ENCODE data around the gene LHFPL6.
"Not testable (repeated sequence)": the region's sequence is repeated elsewhere in the genome, so short reads cannot be mapped to it uniquely, and the experiment has no call there.

The LHFPL6 gene

DNA sequence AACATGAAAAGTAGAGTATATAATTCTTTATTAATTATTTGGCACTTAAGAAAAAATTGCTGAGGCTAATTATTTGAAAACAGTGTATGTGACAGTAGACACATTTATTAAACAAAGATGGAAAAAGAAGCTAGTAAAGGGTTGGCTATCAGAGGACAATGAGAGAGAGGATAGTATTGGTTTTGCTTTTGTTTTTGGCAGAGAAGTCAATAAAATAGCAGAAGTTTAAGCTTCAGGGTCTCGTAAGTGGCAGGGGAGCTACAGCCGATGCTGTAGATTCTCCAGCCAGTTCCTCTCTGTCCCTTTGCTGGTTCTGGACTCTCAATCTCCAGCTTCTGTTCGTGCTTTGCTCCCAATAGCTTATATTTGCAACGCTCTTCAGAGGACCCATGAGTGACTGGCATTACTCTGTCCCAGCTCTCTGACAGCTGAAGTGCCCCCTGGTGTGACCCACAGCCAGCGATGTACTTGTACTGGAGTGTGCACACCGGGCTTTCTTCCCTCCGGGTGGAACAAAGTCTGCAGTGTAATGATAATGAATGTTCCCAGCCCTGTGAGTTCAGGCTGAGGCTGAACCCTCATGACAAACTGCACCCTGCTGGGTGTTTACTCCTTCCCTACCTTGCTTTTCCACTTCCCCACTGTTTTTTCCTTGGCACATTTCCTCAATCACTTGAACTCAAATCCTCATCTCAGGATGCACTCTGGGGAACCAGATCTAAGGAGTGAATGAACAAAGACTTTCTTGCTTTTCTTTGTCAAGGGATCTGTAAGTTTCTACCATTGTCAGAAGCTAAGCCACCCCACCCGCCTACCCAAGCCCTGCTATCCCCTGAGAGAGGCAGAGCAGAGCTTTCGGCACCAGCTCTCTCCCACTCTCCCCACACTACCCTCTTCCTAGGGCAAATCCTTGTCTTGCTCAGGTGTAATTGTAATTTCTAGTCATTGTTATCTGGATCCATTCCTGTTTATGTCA is 254.8 kb downstream of the LHFPL6 start:
- DNase-seq (ENCODE audit: low read depth): no peak

DNA sequence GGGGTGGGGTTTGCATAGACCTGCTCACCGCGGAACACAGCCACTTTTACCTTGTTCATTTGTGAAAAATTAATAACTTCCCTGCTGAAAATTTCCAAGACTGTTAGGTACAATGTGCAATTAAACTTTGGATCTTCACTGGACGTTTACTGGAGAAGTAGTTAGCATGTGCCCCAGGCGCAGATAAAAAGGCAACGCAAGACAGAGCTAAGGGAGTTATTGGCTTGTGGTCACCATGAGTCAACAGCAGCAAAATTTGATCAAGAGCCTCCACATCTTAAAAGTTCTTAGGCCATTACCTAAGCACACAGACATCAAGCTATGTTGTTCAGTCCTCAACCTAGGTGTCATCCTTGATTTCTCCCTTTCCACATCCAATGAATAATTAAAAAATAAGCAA is 257.0 kb downstream of the LHFPL6 start:
- no peak for DNase-seq (ENCODE audit: low read depth)

- DNase-seq (ENCODE audit: low read depth): no peak
These were observed 261.7 kb downstream of the LHFPL6 start for GRCh38 chr13:39341251-39341650.

- DNase-seq (ENCODE audit: low read depth): not testable (repeated sequence)
These were observed 264.9 kb downstream of the LHFPL6 start for GRCh38 chr13:39338114-39338513.

DNA sequence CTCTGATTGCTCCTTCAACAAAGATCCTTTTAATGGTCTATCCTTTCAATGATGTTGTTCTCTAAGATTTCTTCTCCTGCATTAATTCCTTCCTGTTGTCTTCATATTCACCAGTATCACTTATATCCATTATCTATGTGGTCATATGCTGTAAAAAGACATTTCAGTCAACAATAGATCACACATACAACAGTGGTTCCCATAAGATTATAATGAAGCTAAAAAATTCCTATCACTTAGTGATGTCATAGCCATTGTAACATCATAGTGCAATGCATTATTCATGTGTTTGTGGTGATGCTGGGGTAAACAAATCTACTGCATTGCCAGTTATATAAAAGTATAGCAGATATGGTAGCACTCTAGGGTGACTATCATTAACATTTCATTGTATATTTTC is 266.1 kb downstream of the LHFPL6 start:
- DNase-seq (ENCODE audit: low read depth): no peak

GRCh38 chr13:39336207-39336606 is 266.8 kb downstream of the LHFPL6 start:
- no peak for DNase-seq (ENCODE audit: low read depth)

DNA sequence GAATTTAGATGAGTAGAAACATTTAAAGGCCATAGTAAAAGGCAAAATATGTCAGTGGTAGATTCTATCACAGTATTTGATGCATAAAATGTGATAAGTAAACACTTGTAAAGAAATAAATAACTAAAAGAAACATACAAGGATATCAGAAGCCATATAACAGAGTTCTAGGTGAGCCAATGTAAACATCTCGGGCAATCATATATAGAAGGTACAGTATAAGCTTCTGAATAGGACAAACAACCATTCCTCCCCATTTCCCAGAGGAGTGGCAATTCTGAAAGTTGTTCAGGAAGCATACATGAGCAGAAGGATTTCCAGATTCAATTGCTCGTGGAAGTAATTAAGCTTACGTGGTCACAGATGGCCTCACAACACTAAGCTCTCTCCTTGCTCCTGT is 267.3 kb downstream of the LHFPL6 start:
- no peak for DNase-seq (ENCODE audit: low read depth)

GRCh38 chr13:39330504-39330903 is 272.5 kb downstream of the LHFPL6 start:
- no peak for DNase-seq (ENCODE audit: low read depth)

- DNase-seq (ENCODE audit: low read depth): no peak
These were observed 273.8 kb downstream of the LHFPL6 start for GRCh38 chr13:39329182-39329639.

DNA sequence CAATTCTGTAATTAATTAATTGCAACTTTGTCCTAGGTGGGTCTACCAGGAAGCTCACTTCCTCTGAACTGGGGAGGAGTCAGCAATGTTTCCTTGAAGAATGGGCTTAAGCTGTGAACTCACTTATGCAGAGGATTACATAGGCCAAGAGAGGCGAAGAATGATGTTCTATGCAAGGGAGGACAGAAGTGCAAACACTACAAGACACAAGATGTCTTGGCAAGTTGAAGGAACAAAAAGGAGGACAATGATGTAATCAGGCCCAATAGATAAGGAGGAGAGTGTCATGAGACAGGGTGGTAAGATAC is 275.9 kb downstream of the LHFPL6 start:
- DNase-seq (ENCODE audit: low read depth): no peak

DNA sequence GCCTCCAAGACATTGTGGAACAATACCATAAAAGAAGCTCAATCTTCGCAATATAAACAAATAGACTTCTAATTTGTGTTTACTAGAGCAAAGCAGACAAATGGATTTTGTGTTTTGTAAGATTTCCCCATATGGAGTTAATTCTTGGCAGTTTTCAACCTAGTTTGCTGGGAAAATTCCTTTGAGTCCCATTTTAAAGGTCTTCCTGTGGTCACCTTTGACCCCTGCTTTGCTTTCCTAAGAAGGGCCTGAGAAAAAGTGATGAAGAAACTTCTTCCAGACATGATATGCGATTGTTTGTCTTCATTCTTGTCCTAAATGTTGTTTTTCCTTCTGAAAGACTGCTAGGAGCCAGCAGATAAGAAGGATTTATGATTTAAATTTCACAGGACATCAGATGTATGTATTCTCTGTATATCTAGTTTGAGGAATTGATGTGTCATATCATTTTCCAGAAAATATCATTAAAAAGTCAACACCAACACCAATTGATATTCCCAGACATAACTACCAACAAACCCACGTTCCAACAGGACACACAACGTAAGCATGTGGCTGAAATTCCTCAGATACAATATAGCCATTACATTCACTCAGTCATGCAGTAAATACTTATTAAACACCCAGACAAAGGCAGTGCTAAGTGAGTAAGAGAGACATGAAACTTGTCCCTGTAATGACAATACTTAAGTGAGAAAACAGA is 276.4 kb downstream of the LHFPL6 start:
- no peak for DNase-seq (ENCODE audit: low read depth)

DNA sequence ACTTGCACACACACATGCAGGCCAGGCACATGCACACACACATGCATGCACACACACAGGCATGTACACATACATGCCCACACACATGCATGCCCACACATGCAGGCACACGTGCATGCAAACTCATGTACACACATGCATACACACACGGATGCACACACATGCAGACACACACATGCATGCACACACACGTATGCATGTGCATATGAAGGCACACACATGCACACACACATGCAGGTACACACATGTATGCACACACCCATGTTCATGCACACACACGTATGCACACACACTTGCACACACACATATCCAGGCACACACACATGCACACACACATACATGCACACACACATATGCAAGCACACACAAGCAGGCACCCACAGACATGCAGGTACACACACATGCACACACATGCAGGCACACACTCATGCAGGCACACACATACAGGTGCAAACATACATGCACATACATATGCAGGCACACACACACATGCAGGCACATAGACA is 278.1 kb downstream of the LHFPL6 start:
- DNase-seq (ENCODE audit: low read depth): no peak

DNA sequence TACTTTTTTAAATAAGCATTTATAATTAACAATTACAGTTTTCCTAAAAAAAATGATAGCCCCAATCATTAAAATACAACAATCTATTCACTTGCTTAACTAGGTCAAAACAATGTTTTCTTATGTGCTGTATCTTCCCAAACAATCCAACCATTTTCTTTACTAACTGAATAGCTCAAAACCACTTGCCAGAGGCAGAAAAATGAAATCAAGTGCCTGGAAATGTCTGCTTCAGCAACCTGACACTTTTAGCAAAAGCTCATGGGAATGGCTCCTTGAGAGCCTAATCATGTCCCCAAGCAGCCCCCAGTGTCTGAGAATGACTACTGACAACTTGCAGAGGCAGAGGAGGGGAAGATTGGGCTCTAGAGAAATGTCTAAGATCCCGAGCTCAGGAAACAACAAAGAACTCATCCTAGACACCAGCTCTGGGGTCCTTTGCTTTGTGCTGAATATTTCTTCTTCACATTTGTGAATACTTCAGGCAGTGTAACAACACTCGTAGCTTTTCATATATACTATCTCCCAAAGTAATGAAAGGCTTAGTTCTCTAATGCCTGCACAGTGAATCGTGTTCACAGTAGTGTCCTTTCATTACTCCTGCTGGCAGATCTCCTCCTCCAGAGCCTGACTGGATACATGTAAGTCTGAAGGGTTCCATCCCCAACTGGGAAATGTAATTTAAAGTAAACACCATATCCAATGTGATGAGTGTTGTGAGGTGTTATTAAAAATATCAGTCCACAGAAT is 280.0 kb downstream of the LHFPL6 start:
- DNase-seq (ENCODE audit: low read depth): no peak

GRCh38 chr13:39321574-39321973 is 281.4 kb downstream of the LHFPL6 start:
- DNase-seq (ENCODE audit: low read depth): no peak

DNA sequence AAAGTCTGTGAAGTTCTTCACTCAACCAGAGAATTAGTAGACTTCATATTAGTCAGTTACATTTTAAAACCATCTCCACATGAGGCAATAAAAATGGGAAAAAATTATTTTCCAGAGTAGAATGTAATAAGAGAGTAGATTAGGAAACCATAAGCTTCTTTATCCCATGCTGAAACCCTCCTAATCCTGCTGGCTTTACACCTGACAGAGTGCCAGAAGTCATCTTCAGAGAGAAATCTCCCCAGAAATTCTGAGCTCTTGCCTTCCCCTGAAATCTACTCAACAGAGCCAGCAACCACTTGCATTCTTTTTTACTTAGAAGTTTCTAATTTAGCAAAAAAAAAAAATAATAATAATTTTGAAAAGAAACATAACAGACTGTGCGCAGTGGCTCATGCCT is 284.8 kb downstream of the LHFPL6 start:
- DNase-seq (ENCODE audit: low read depth): no peak

DNA sequence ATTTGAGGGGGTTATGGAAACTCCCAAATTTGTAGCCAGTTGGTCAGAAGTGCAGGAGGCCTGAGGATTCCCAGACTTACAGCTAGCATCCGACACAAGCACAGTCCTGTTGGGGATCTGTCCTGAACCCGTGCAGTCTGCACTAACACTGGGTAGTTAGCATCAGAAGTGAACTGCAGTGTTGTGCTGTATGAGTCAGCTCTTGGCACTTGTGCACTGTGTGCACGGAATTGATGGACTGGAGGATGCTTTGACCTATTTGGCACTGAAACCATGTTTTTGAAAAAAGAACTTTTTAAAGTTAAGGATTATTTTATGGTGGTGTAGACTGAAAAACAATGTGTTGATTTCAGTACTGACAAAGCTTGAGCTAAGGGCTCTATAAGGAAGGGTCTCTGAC is 285.7 kb downstream of the LHFPL6 start:
- DNase-seq (ENCODE audit: low read depth): no peak

DNA sequence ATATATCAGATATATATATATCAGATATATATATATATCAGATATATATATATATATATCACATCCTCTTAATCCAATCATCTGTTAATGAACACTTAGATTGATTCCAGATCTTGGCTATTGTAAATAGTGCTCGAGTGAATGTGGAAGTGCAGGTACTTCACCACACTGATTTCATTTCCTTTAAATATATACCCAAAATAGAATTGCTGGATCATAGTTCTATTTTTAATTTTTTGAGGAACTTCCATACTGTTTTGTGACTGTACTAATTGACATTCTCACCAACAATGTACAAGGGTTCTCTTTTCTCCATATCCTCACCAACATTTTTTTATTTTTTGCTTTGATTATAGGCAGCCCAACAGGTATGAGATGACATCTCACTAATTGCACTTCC is 287.2 kb downstream of the LHFPL6 start:
- no peak for DNase-seq (ENCODE audit: low read depth)

DNA sequence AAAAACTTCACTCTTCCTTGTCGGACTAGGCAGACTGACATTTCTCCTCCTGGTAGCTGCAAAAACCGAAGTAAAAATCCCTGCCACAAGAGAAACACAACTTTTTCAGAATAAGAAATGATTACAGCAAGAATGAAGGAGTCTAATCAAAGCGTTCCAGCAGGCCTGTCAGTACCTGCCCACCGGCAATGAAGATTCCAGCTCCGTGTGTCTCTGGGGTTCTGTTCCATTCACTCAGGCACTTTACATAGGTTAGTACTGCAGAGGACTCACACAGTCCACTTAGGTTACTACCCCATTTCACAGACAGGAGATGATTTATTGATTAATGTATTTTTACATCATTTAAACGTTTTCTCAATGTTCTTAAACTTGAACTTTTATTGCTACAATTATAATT is 289.3 kb downstream of the LHFPL6 start:
- DNase-seq (ENCODE audit: low read depth): no peak

DNA sequence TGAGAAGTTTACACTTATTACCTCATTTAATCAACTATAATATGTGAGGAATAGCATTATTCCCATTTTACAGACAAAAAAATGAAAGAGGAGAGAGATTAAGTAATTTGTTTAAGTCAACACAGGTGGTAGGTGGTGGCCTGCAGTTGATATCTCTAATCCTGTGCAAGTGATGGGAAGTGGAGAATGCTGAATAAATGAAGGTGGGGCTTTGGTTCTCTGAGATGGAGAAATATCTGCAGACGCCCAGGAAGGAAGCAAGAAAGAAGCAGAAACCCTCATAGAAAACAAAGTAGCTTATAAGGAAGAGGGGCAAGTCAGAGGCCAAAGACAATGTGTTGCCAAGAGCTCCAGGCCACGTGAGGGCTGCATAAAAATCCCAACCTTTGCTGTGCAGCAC is 290.4 kb downstream of the LHFPL6 start:
- no peak for DNase-seq (ENCODE audit: low read depth)

GRCh38 chr13:39311619-39312018 is 291.4 kb downstream of the LHFPL6 start:
- DNase-seq (ENCODE audit: low read depth): no peak

DNA sequence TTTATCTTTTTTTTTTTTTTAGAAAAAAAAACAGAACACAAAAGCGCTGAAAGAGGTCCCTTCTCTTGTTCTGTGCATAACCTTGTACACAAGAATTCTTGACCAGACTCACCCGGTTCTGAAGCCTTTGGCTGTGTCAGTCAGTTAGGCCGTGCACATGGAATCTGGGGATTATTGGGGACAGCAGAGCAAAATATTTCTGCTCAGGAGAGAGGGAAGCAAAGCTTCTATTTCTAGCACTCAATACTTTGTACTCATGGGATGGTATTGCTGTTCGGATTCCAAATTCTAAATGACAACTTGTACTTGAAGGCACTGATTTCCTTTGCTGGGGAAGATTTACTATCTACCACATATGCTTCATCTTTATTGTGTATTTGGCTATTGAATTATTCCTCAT is 292.0 kb downstream of the LHFPL6 start:
- no peak for DNase-seq (ENCODE audit: low read depth)

Measured in activated T-helper 1 cell treated with Interleukin-2 at 50 U/mL for 16 hours (primary cell).